ENCODE data around the gene PCBP1. TPM values are rescaled to one million over a fixed set of nuclear protein-coding genes. Genes with fewer than 3 reads are reported as not detected.

The PCBP1 gene
- total and polyA plus RNA-seq, 8 donors, result 9.3 to 296 (median 152) TPM

DNA sequence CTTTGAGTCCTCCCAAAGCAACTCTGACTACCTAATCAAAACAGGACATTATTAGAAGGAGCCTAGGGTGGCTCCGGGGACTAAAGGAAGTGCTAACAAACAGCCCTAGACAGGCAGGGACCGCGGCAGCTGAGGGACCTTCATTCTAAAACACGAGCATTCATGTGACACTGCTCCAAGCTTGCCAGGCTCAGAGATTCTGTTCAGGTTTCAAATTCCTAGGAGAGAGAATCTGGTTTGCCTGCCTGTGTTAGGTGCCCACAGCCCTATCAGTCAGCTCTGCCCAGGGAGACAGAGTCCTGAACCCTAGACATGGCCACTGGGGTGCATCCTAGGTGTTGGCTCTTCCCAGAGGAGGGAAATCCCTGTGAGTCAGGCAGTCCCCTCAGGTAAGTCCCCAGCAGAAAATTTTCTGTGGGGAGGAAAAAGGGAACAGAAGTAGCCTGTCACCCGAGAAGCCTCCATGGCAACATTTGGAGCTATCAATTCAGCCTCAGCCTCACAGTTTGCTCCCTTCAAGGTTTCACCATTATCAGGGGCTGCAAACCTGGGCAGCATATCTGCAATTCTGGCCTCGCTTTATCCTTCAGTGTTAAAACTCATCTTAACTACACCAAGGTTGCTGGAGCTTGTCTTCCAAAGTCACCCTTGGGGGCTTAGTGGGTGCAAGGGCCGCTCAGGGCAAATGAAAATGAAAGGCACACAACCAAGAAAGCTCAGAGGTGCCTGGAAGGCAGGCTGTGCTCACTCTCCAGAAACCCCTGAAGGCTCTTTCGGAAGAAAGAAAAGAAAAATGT is 28.6 kb downstream of the PCBP1 start:
- Histone ChIP-seq H3K36me3 (no peaks in the 10 kb centered on the region), H3K9me3 (no peaks in the 10 kb centered on the region), H3K27me3 (no peaks in the 10 kb centered on the region), H3K4me3 (no peak overlapping the region), H3K27ac (peak overlapping the region in 1 of 5 donors; percentile 20), H3K4me1 (peaks cover 0 to 24% (median 12%) of the 10 kb centered on the region in 4 donors)
- DNase-seq, result peak in 1 of 2 donors; percentile 23
- 40 to 71% (median 60%) methylated on average over 8 of the region's 8 CpGs for WGBS, 5 donors
- no peak for TF ChIP-seq POLR2A (IDR thresholded peaks at IDR 0.05)
- TF ChIP-seq EP300 (IDR thresholded peaks at IDR 0.05), result no peak
- no peak for TF ChIP-seq POLR2AphosphoS5 (IDR thresholded peaks at IDR 0.05)
- TF ChIP-seq, protein P1, sequence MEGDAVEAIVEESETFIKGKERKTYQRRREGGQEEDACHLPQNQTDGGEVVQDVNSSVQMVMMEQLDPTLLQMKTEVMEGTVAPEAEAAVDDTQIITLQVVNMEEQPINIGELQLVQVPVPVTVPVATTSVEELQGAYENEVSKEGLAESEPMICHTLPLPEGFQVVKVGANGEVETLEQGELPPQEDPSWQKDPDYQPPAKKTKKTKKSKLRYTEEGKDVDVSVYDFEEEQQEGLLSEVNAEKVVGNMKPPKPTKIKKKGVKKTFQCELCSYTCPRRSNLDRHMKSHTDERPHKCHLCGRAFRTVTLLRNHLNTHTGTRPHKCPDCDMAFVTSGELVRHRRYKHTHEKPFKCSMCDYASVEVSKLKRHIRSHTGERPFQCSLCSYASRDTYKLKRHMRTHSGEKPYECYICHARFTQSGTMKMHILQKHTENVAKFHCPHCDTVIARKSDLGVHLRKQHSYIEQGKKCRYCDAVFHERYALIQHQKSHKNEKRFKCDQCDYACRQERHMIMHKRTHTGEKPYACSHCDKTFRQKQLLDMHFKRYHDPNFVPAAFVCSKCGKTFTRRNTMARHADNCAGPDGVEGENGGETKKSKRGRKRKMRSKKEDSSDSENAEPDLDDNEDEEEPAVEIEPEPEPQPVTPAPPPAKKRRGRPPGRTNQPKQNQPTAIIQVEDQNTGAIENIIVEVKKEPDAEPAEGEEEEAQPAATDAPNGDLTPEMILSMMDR (IDR thresholded peaks at IDR 0.05), result no peak
- intact Hi-C loops (cut with DNase I; ENCODE audit: low total_unique reads), result no loop called here

- intact Hi-C loops (cut with DNase I; ENCODE audit: low total_unique reads), result no loop called here
- Histone ChIP-seq H3K27me3 (no peaks in the 10 kb centered on the region), H3K9me3 (no peaks in the 10 kb centered on the region), H3K36me3 (no peaks in the 10 kb centered on the region), H3K27ac (no peak overlapping the region), H3K4me1 (peaks cover 0 to 19% (median 11%) of the 10 kb centered on the region in 4 donors), H3K4me3 (no peak overlapping the region)
- no peak for DNase-seq
- WGBS, 5 donors, result 70 to 76% (median 74%) methylated on average over 2 of the region's 2 CpGs
- TF ChIP-seq, protein P1 (IDR thresholded peaks at IDR 0.05), result no peak
- TF ChIP-seq POLR2A (IDR thresholded peaks at IDR 0.05) (no peak), POLR2AphosphoS5 (IDR thresholded peaks at IDR 0.05) (no peak), EP300 (IDR thresholded peaks at IDR 0.05) (no peak)
These were observed 29.8 kb downstream of the PCBP1 start for GRCh38 chr2:70116936-70117552.

- H3K36me3 ChIP-seq, result no peaks in the 10 kb centered on the region
- H3K9me3 ChIP-seq, result no peaks in the 10 kb centered on the region
- H3K27ac ChIP-seq, result no peak overlapping the region
- no peak overlapping the region for H3K4me3 ChIP-seq
- 37 to 41% (median 38%) methylated on average over 4 of the region's 4 CpGs for WGBS, 5 donors
- DNase-seq, result peak in 1 of 2 donors; percentile 63
- H3K27me3 ChIP-seq, result no peaks in the 10 kb centered on the region
- TF ChIP-seq POLR2AphosphoS5 (IDR thresholded peaks at IDR 0.05), result no peak
- no peak for TF ChIP-seq EP300 (IDR thresholded peaks at IDR 0.05)
- TF ChIP-seq POLR2A (IDR thresholded peaks at IDR 0.05), result no peak
- TF ChIP-seq, protein P1 (IDR thresholded peaks at IDR 0.05), result no peak
- H3K4me1 ChIP-seq, result peaks cover 10 to 34% (median 22%) of the 10 kb centered on the region in 4 donors
- intact Hi-C loops (cut with DNase I; ENCODE audit: low total_unique reads), result no loop called here
These were observed 31.6 kb downstream of the PCBP1 start for GRCh38 chr2:70118798-70119454.

- H3K36me3 ChIP-seq, result no peaks in the 10 kb centered on the region
- H3K9me3 ChIP-seq, result no peaks in the 10 kb centered on the region
- H3K4me3 ChIP-seq, result no peak overlapping the region
- peaks cover 18 to 45% (median 31%) of the 10 kb centered on the region in 4 donors for H3K4me1 ChIP-seq
- TF ChIP-seq EP300 (IDR thresholded peaks at IDR 0.05) (no peak), POLR2A (IDR thresholded peaks at IDR 0.05) (no peak), POLR2AphosphoS5 (IDR thresholded peaks at IDR 0.05) (no peak)
- TF ChIP-seq, protein P1 (IDR thresholded peaks at IDR 0.05), result no peak
- H3K27ac ChIP-seq, result peak overlapping the region in 4 of 5 donors; percentile 19 to 99 (median 98)
- intact Hi-C loops (cut with DNase I; ENCODE audit: low total_unique reads), result no loop called here
- no peak for DNase-seq
- no peaks in the 10 kb centered on the region for H3K27me3 ChIP-seq
- WGBS, 5 donors, result 41 to 67% (median 64%) methylated on average over 6 of the region's 6 CpGs
These were observed 34.5 kb downstream of the PCBP1 start for GRCh38 chr2:70121627-70122372.
